ENCODE results near the gene SATB2. TPM values are rescaled to one million over a fixed set of nuclear protein-coding genes. Genes with fewer than 3 reads are reported as not detected.

Gene SATB2
- total RNA-seq, 1 experiment from 2014 or later, result 3.0 TPM

GRCh38 chr2:199366406-199366805 is 91.3 kb downstream of the SATB2 start:
- ATAC-seq (peak; percentile 82), DNase-seq (peak; percentile 78)
- Histone ChIP-seq H3K27ac (ENCODE audit: low read length) (peak overlapping the region; percentile 24), H3K79me2 (ENCODE audit: low read length) (no peaks in the 10 kb centered on the region), H4K20me1 (ENCODE audit: low read length) (no peaks in the 10 kb centered on the region), H2AFZ (ENCODE audit: low read length) (no peak overlapping the region), H3F3A (ENCODE audit: low read length, unreplicated experiment) (no peaks in the 10 kb centered on the region), H3K4me1 (ENCODE audit: insufficient read depth, low read length) (peaks cover 44% of the 10 kb centered on the region), H3K4me3 (ENCODE audit: low read length) (no peak overlapping the region), H3K9me2 (replicated peaks; ENCODE audit: low read length) (no peaks in the 10 kb centered on the region), H3K9ac (ENCODE audit: low read length) (no peak overlapping the region), H3K36me3 (ENCODE audit: low read depth, low read length) (no peaks in the 10 kb centered on the region), H3K4me2 (ENCODE audit: low read length) (peak overlapping the region; percentile 19; the same call in 1 of the 2 replicates), H3K27me3 (ENCODE audit: low read length) (no peaks in the 10 kb centered on the region), H3K9me3 (ENCODE audit: low read length) (no peaks in the 10 kb centered on the region)
- intact Hi-C loops (cut with micrococcal nuclease), result loop anchor here (1.0 kb wide), 2 partner anchors 26 to 93 kb away; no protein-coding TSS in a partner anchor
- BruUV-seq (replicated peaks), result no TSS peak
- ChIA-PET CTCF (no interaction called here), POLR2A (ENCODE audit: unreplicated experiment) (no interaction called here)
- TF ChIP-seq, protein P1, sequence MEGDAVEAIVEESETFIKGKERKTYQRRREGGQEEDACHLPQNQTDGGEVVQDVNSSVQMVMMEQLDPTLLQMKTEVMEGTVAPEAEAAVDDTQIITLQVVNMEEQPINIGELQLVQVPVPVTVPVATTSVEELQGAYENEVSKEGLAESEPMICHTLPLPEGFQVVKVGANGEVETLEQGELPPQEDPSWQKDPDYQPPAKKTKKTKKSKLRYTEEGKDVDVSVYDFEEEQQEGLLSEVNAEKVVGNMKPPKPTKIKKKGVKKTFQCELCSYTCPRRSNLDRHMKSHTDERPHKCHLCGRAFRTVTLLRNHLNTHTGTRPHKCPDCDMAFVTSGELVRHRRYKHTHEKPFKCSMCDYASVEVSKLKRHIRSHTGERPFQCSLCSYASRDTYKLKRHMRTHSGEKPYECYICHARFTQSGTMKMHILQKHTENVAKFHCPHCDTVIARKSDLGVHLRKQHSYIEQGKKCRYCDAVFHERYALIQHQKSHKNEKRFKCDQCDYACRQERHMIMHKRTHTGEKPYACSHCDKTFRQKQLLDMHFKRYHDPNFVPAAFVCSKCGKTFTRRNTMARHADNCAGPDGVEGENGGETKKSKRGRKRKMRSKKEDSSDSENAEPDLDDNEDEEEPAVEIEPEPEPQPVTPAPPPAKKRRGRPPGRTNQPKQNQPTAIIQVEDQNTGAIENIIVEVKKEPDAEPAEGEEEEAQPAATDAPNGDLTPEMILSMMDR (conservative IDR thresholded peaks at IDR 0.05; ENCODE audit: low read depth, low read length), result no peak
- TF ChIP-seq EZH2 (IDR thresholded peaks at IDR 0.05; ENCODE audit: low read length, unreplicated experiment) (no peak), EZH2phosphoT487 (IDR thresholded peaks at IDR 0.05; ENCODE audit: borderline replicate concordance, low read length) (no peak)

- DNase-seq, result no peak
- POLR2A ChIA-PET (ENCODE audit: unreplicated experiment), result no interaction called here
- no peaks in the 10 kb centered on the region for H3K27me3 ChIP-seq (ENCODE audit: low read length)
- H3K9me2 ChIP-seq (replicated peaks; ENCODE audit: low read length), result no peaks in the 10 kb centered on the region
- ATAC-seq, result no peak
- H3K4me3 ChIP-seq (ENCODE audit: low read length), result no peak overlapping the region
- H3K9me3 ChIP-seq (ENCODE audit: low read length), result no peaks in the 10 kb centered on the region
- no peaks in the 10 kb centered on the region for H3K79me2 ChIP-seq (ENCODE audit: low read length)
- no TSS peak for BruUV-seq (replicated peaks)
- intact Hi-C loops (cut with micrococcal nuclease), result no loop called here
- H3K27ac ChIP-seq (ENCODE audit: low read length), result no peak overlapping the region
- H3F3A ChIP-seq (ENCODE audit: low read length, unreplicated experiment), result no peaks in the 10 kb centered on the region
- H2AFZ ChIP-seq (ENCODE audit: low read length), result no peak overlapping the region
- H3K4me1 ChIP-seq (ENCODE audit: insufficient read depth, low read length), result peaks cover 26% of the 10 kb centered on the region
- no peak overlapping the region for H3K9ac ChIP-seq (ENCODE audit: low read length)
- no peak for TF ChIP-seq EZH2 (IDR thresholded peaks at IDR 0.05; ENCODE audit: low read length, unreplicated experiment)
- no peaks in the 10 kb centered on the region for H4K20me1 ChIP-seq (ENCODE audit: low read length)
- no peaks in the 10 kb centered on the region for H3K36me3 ChIP-seq (ENCODE audit: low read depth, low read length)
- H3K4me2 ChIP-seq (ENCODE audit: low read length), result no peak overlapping the region
- CTCF ChIA-PET, result no interaction called here
Observed at GRCh38 chr2:199364153-199364552, 93.6 kb downstream of the SATB2 start.

DNA sequence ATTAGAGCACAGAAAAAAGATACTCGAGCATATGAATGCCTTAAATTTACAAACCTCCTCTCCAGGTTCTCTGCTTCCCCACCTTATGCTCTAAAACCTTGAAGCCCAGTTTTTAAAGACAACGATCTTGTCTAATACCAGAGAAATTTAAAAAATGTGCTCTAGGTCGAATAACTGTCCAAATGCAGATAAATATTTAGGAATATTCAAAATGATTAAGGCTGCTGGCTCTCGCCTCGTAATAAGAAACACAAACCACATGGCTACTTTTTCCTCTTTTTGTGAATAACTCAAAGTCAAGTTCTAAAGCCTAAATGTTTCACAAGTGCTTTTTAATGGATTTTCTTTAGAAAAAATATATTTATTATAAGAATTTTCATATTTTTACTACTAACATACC is 101.3 kb downstream of the SATB2 start:
- H3K9me2 ChIP-seq (replicated peaks; ENCODE audit: low read length), result no peaks in the 10 kb centered on the region
- no peaks in the 10 kb centered on the region for H3K4me1 ChIP-seq (ENCODE audit: insufficient read depth, low read length)
- BruUV-seq (replicated peaks), result no TSS peak
- ChIA-PET CTCF (no interaction called here), POLR2A (ENCODE audit: unreplicated experiment) (no interaction called here)
- intact Hi-C loops (cut with micrococcal nuclease), result no loop called here
- no peak for ATAC-seq
- no peaks in the 10 kb centered on the region for H3F3A ChIP-seq (ENCODE audit: low read length, unreplicated experiment)
- H3K9ac ChIP-seq (ENCODE audit: low read length), result no peak overlapping the region
- TF ChIP-seq EZH2phosphoT487 (IDR thresholded peaks at IDR 0.05; ENCODE audit: borderline replicate concordance, low read length), result no peak
- no peak overlapping the region for H2AFZ ChIP-seq (ENCODE audit: low read length)
- no peak overlapping the region for H3K4me3 ChIP-seq (ENCODE audit: low read length)
- DNase-seq, result no peak
- H3K9me3 ChIP-seq (ENCODE audit: low read length), result no peaks in the 10 kb centered on the region
- no peaks in the 10 kb centered on the region for H3K27me3 ChIP-seq (ENCODE audit: low read length)
- no peaks in the 10 kb centered on the region for H3K36me3 ChIP-seq (ENCODE audit: low read depth, low read length)
- H3K79me2 ChIP-seq (ENCODE audit: low read length), result no peaks in the 10 kb centered on the region
- H3K4me2 ChIP-seq (ENCODE audit: low read length), result no peak overlapping the region
- no peaks in the 10 kb centered on the region for H4K20me1 ChIP-seq (ENCODE audit: low read length)
- no peak overlapping the region for H3K27ac ChIP-seq (ENCODE audit: low read length)

DNA sequence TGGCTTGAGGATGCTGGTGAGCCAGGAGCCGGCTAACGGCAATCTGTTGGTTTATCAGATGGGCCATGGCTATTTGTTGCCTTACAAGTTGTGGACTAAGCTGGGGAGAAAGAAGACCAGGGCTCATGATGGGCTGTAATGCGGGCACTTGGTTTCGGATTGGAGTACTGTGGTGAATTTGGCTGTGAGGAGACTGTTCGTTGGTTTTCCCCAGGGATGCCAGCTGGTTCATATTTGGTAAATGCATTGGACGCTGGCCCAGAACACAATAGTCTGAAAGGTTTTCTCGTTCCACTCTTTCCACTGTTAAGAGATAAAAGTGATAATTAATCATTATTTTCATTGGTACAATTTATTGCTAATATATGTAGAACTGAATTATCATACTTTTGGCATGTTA is 108.9 kb downstream of the SATB2 start:
- DNase-seq, result no peak
- no peak overlapping the region for H2AFZ ChIP-seq (ENCODE audit: low read length)
- H3F3A ChIP-seq (ENCODE audit: low read length, unreplicated experiment), result no peaks in the 10 kb centered on the region
- no peaks in the 10 kb centered on the region for H3K9me2 ChIP-seq (replicated peaks; ENCODE audit: low read length)
- H3K9ac ChIP-seq (ENCODE audit: low read length), result no peak overlapping the region
- intact Hi-C loops (cut with micrococcal nuclease), result no loop called here
- H3K79me2 ChIP-seq (ENCODE audit: low read length), result no peaks in the 10 kb centered on the region
- H3K36me3 ChIP-seq (ENCODE audit: low read depth, low read length), result no peaks in the 10 kb centered on the region
- no peak overlapping the region for H3K4me2 ChIP-seq (ENCODE audit: low read length)
- no peak overlapping the region for H3K4me3 ChIP-seq (ENCODE audit: low read length)
- no peaks in the 10 kb centered on the region for H4K20me1 ChIP-seq (ENCODE audit: low read length)
- ATAC-seq, result no peak
- no TSS peak for BruUV-seq (replicated peaks)
- H3K27ac ChIP-seq (ENCODE audit: low read length), result no peak overlapping the region
- H3K27me3 ChIP-seq (ENCODE audit: low read length), result no peaks in the 10 kb centered on the region
- POLR2A ChIA-PET (ENCODE audit: unreplicated experiment), result no interaction called here
- TF ChIP-seq EZH2phosphoT487 (IDR thresholded peaks at IDR 0.05; ENCODE audit: borderline replicate concordance, low read length), result no peak
- TF ChIP-seq EZH2 (IDR thresholded peaks at IDR 0.05; ENCODE audit: low read length, unreplicated experiment), result no peak
- TF ChIP-seq, protein P1 (conservative IDR thresholded peaks at IDR 0.05; ENCODE audit: low read depth, low read length), result no peak
- H3K4me1 ChIP-seq (ENCODE audit: insufficient read depth, low read length), result no peaks in the 10 kb centered on the region
- H3K9me3 ChIP-seq (ENCODE audit: low read length), result no peaks in the 10 kb centered on the region
- CTCF ChIA-PET, result no interaction called here
